Neural progenitor cell (in vitro differentiated cells): ENCODE measurements around the gene HNRNPR. TPM values are rescaled to one million over a fixed set of nuclear protein-coding genes. Genes with fewer than 3 reads are reported as not detected.

Source experiments
- DNase-seq: peaks from one replicate; pipeline ENCODE4 v3.0.0-alpha.2; 2016; ENCODE audit warnings: low spot score
- H2AFZ ChIP-seq: fragments of 200-600 bp; sonication (generic); replicated peaks from 2 replicates; pipeline ENCODE4 v1.6.1; 2016; ENCODE audit warnings: antibody characterized with exemption
- H3F3A ChIP-seq: fragments of 200-600 bp; sonication (generic); 2 replicates; pipeline ENCODE4 v1.6.1; 2016; ENCODE audit warnings: antibody characterized with exemption, low read depth
- H3K27ac ChIP-seq: fragments of 200-600 bp; sonication (generic); 2 replicates; pipeline ENCODE4 v1.5.1; 2016; ENCODE audit warnings: mild to moderate bottlenecking
- H3K27me3 ChIP-seq: fragments of 200-600 bp; sonication (generic); 2 replicates; pipeline ENCODE4 v1.6.1; 2016; ENCODE audit warnings: mild to moderate bottlenecking, moderate library complexity
- H3K36me3 ChIP-seq: fragments of 200-600 bp; sonication (generic); 2 replicates; pipeline ENCODE4 v1.5.1; 2016
- H3K4me1 ChIP-seq: fragments of 200-600 bp; sonication (generic); 2 replicates; pipeline ENCODE4 v1.6.1; 2016; ENCODE audit warnings: mixed run types
- H3K4me2 ChIP-seq: fragments of 200-600 bp; sonication (generic); 2 replicates; pipeline ENCODE4 v1.6.1; 2016
- H3K4me3 ChIP-seq: fragments of 200-600 bp; sonication (generic); 2 replicates; pipeline ENCODE4 v1.5.1; 2016
- H3K79me2 ChIP-seq: fragments of 200-600 bp; sonication (generic); 2 replicates; pipeline ENCODE4 v1.6.1; 2016; ENCODE audit warnings: low read depth
- H3K9ac ChIP-seq: fragments of 200-600 bp; sonication (generic); 2 replicates; pipeline ENCODE4 v1.6.1; 2016
- H3K9me3 ChIP-seq: fragments of 200-600 bp; sonication (generic); 2 replicates; pipeline ENCODE4 v1.5.1; 2016; ENCODE audit warnings: low read depth
- H4K20me1 ChIP-seq: fragments of 200-600 bp; sonication (generic); 2 replicates; pipeline ENCODE4 v1.6.1; 2016; ENCODE audit warnings: low read depth
- H3K27ac Mint-ChIP-seq: 3 replicates; pipeline ENCODE4 v1.8.0; 2021; ENCODE audit warnings: mixed read lengths
- H3K27me3 Mint-ChIP-seq: 2 replicates; pipeline ENCODE4 v1.8.0; 2022; ENCODE audit warnings: low read depth, mild to moderate bottlenecking, inconsistent platforms, moderate library complexity, mixed read lengths; ENCODE audit not compliant: insufficient read depth
- H3K36me3 Mint-ChIP-seq: 3 replicates; pipeline ENCODE4 v1.8.0; 2021; ENCODE audit warnings: mixed read lengths
- H3K4me1 Mint-ChIP-seq: 3 replicates; pipeline ENCODE4 v1.8.0; 2021; ENCODE audit warnings: mixed read lengths
- H3K4me3 Mint-ChIP-seq: 3 replicates; pipeline ENCODE4 v1.8.0; 2021; ENCODE audit warnings: mild to moderate bottlenecking, moderate library complexity, mixed read lengths
- H3K9me3 Mint-ChIP-seq: 3 replicates; pipeline ENCODE4 v1.8.0; 2020; ENCODE audit warnings: mixed read lengths
- EZH2 ChIP-seq: fragments of 200-600 bp; sonication (generic); IDR thresholded peaks from 2 replicates; pipeline ENCODE4 v1.6.1; 2017; ENCODE audit warnings: antibody characterized with exemption, mild to moderate bottlenecking, moderate library complexity
- EZH2phosphoT487 ChIP-seq: fragments of 200-600 bp; sonication (generic); IDR thresholded peaks from 2 replicates; pipeline ENCODE4 v1.6.1; 2017; ENCODE audit warnings: antibody characterized with exemption
- total RNA-seq: library from RNA; depleted of rRNA; stranded (reverse); fragments of >200 nt; gene quantifications from 2 replicates; pipeline ENCODE4 v1.2.3, GENCODE V29; 2015; ENCODE audit warnings: low replicate concordance
- TF ChIP-seq, protein P1 (sequence below): fragments of 200-600 bp; sonication (generic); IDR thresholded peaks from 2 replicates; pipeline ENCODE4 v1.5.1; 2017; ENCODE audit warnings: antibody characterized with exemption, mild to moderate bottlenecking

HNRNPR gene
- total RNA-seq, 1 donor from 2014 or later, result 317 TPM

DNA sequence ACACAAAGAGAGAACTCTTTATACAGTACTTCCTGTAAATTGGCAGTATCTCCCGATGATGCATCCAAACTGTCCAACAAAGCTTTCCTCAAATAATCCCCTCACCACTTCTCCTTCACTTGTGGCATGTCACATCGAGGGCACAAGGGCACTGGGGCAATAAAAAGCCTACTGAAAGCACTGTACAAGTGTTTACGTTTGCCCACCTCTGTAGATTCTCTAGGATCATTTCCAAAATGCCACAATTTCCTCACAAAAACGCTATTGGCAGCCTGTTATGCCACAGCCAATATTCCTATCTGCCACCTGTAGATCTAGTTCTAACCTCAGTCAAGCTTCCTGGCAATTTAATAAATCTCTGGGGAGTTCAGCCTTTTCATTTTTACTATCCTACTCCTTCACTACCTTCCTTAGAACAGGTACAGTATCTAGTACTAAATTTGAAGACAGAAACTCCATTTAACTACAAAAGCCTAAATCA is 39.9 kb downstream of the HNRNPR start:
- TF ChIP-seq EZH2 (no peak), EZH2phosphoT487 (no peak)
- TF ChIP-seq, protein P1, sequence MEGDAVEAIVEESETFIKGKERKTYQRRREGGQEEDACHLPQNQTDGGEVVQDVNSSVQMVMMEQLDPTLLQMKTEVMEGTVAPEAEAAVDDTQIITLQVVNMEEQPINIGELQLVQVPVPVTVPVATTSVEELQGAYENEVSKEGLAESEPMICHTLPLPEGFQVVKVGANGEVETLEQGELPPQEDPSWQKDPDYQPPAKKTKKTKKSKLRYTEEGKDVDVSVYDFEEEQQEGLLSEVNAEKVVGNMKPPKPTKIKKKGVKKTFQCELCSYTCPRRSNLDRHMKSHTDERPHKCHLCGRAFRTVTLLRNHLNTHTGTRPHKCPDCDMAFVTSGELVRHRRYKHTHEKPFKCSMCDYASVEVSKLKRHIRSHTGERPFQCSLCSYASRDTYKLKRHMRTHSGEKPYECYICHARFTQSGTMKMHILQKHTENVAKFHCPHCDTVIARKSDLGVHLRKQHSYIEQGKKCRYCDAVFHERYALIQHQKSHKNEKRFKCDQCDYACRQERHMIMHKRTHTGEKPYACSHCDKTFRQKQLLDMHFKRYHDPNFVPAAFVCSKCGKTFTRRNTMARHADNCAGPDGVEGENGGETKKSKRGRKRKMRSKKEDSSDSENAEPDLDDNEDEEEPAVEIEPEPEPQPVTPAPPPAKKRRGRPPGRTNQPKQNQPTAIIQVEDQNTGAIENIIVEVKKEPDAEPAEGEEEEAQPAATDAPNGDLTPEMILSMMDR, result no peak
- peaks cover 11% of the 10 kb centered on the region for H4K20me1 ChIP-seq
- H2AFZ ChIP-seq, result no peak overlapping the region
- no peaks in the 10 kb centered on the region for H3K4me1 Mint-ChIP-seq
- H3K4me2 ChIP-seq, result no peak overlapping the region
- H3K9ac ChIP-seq, result no peak overlapping the region
- H3K9me3 ChIP-seq, result no peaks in the 10 kb centered on the region
- no peak for DNase-seq
- H3K9me3 Mint-ChIP-seq, result no peaks in the 10 kb centered on the region
- peaks cover 3% of the 10 kb centered on the region for H3K27me3 Mint-ChIP-seq
- peaks cover 50% of the 10 kb centered on the region for H3K36me3 ChIP-seq
- peaks cover 54% of the 10 kb centered on the region for H3F3A ChIP-seq
- H3K4me3 Mint-ChIP-seq, result no peak overlapping the region
- H3K27me3 ChIP-seq, result no peaks in the 10 kb centered on the region
- no peak overlapping the region for H3K4me3 ChIP-seq
- H3K79me2 ChIP-seq, result peaks cover 16% of the 10 kb centered on the region
- no peak overlapping the region for H3K27ac Mint-ChIP-seq
- H3K4me1 ChIP-seq, result no peaks in the 10 kb centered on the region
- peaks cover 26% of the 10 kb centered on the region for H3K36me3 Mint-ChIP-seq
- H3K27ac ChIP-seq, result no peak overlapping the region

DNA sequence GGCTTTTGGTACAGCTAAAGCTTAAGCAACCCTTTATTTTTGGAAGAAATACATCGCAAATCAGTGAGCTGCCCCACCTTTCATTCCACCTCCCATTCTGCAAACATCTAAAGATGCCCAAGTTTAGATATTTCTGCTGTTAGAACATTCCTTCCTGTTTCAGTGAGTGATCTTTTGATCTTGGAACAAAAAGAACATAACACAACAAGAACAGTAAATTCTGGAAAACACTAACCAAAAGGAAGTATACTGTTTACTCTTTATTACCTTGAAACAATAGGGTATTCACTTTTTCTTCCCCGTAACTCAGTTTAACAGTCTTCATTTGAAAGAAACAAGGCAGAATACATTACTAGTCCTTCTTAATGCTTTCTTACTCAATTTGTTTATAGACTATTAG is 40.6 kb downstream of the HNRNPR start:
- Mint-ChIP-seq H3K27ac (no peak overlapping the region), H3K9me3 (no peaks in the 10 kb centered on the region), H3K36me3 (peaks cover 26% of the 10 kb centered on the region), H3K27me3 (peaks cover 3% of the 10 kb centered on the region), H3K4me3 (no peak overlapping the region), H3K4me1 (no peaks in the 10 kb centered on the region)
- Histone ChIP-seq H3K36me3 (peaks cover 46% of the 10 kb centered on the region), H3K27me3 (no peaks in the 10 kb centered on the region), H2AFZ (no peak overlapping the region), H3K4me1 (no peaks in the 10 kb centered on the region), H4K20me1 (peaks cover 4% of the 10 kb centered on the region), H3K9me3 (no peaks in the 10 kb centered on the region), H3K4me2 (no peak overlapping the region), H3K79me2 (peaks cover 10% of the 10 kb centered on the region), H3K9ac (no peak overlapping the region), H3K4me3 (no peak overlapping the region), H3K27ac (no peak overlapping the region), H3F3A (peaks cover 53% of the 10 kb centered on the region)
- DNase-seq, result no peak
- TF ChIP-seq, protein P1, result no peak
- TF ChIP-seq EZH2phosphoT487, result no peak
- no peak for TF ChIP-seq EZH2

DNA sequence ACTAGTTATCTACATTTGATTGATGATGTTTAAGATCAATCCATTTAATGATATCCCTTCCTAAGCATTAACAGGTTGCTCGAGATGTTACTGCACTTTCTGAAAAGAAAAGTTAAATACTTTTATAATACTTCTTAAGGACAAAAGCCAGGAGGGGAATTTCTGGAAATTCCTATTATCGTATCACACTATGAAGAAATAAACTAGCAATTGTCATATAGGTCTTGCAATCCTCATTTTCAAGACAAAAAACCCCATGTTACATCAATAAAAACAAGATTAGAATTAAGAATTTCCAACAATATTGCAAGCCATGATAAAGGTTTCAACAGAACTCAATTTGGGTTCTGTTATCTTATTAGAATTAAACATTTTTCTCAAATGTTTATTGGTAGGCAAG is 47.2 kb downstream of the HNRNPR start:
- Histone ChIP-seq H3K79me2 (no peaks in the 10 kb centered on the region), H3K36me3 (peaks cover 22% of the 10 kb centered on the region), H3K27ac (no peak overlapping the region), H3K27me3 (no peaks in the 10 kb centered on the region), H4K20me1 (no peaks in the 10 kb centered on the region), H2AFZ (no peak overlapping the region), H3K4me3 (no peak overlapping the region), H3K9ac (no peak overlapping the region), H3F3A (peaks cover 45% of the 10 kb centered on the region), H3K4me1 (no peaks in the 10 kb centered on the region), H3K4me2 (no peak overlapping the region), H3K9me3 (no peaks in the 10 kb centered on the region)
- TF ChIP-seq EZH2, result no peak
- no peak for TF ChIP-seq EZH2phosphoT487
- TF ChIP-seq, protein P1, result no peak
- H3K4me3 Mint-ChIP-seq, result no peak overlapping the region
- no peak for DNase-seq
- peaks cover 2% of the 10 kb centered on the region for H3K27me3 Mint-ChIP-seq
- H3K27ac Mint-ChIP-seq, result no peak overlapping the region
- H3K4me1 Mint-ChIP-seq, result no peaks in the 10 kb centered on the region
- no peaks in the 10 kb centered on the region for H3K9me3 Mint-ChIP-seq
- H3K36me3 Mint-ChIP-seq, result peaks cover 21% of the 10 kb centered on the region
